Activated naive CD4-positive, alpha-beta T cell treated with anti-CD3 and anti-CD28 coated beads, Interleukin-2, amount 50 U/mL, for 24 hours (primary cell): Measurements from ENCODE around the gene RNF126.

Experiments used
- H3K27ac Mint-ChIP-seq: one replicate; pipeline ENCODE4 v1.8.0; 2021; ENCODE audit warnings: mild to moderate bottlenecking, mixed read lengths
- H3K27me3 Mint-ChIP-seq: one replicate; pipeline ENCODE4 v1.8.0; 2021; ENCODE audit warnings: mixed read lengths
- H3K36me3 Mint-ChIP-seq: one replicate; pipeline ENCODE4 v1.8.0; 2021; ENCODE audit warnings: mixed read lengths
- H3K4me1 Mint-ChIP-seq: one replicate; pipeline ENCODE4 v1.8.0; 2021; ENCODE audit warnings: mixed read lengths
- H3K4me3 Mint-ChIP-seq: one replicate; pipeline ENCODE4 v1.8.0; 2021; ENCODE audit warnings: mild to moderate bottlenecking, mixed read lengths
- H3K9me3 Mint-ChIP-seq: one replicate; pipeline ENCODE4 v1.8.0; 2021; ENCODE audit warnings: mixed read lengths

Gene RNF126

DNA sequence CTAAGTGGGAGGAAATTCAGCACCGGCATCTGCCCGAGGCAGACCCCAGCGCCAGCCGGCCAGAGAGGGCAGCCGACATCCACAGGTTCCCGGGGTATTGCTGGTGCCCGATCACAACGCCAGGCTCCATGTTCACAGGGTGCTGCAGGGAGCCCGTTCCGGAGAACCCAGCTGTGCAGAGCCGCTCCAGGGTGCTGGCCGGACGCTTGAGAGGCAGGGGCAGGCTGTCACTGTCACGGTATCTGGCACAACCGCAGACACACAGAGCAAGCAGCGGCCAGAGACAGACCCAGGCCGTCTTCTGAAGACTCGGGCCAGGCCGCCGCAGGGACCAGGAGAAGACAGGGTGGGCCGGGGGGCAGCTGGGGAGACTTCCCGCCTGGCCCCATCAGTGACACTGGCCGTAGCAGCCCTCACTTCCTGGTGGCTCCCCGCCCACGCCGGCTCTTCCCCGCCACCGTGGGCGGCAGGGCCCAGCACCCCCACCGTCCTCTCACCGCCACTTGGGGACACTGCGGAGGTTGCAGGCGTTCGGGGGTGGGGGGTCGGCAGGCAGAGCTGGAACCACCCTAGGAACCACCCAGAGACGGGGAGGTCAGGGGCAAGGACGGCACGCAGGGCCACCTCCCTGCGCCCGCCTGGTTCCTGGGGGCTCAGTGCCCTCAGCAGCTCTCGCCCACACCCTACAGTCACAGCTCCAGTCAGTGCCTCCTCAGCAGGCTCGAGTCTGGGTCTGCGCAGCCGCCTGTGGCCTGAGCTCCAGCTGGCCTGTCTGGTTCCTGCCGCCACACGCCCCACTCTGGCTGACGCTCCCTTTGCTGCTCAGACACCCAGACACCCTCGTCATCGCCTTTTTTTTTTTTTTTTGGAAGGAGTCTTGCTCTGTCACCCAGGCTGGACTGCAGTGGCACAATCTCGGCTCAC is 3.8 kb downstream of the RNF126 start:
- peak overlapping the region; percentile 72 for H3K27ac Mint-ChIP-seq
- peaks cover 54% of the 10 kb centered on the region for H3K4me1 Mint-ChIP-seq
- peak overlapping the region; percentile 97 for H3K4me3 Mint-ChIP-seq
- no peaks in the 10 kb centered on the region for H3K36me3 Mint-ChIP-seq
- no peaks in the 10 kb centered on the region for H3K27me3 Mint-ChIP-seq
- no peaks in the 10 kb centered on the region for H3K9me3 Mint-ChIP-seq

DNA sequence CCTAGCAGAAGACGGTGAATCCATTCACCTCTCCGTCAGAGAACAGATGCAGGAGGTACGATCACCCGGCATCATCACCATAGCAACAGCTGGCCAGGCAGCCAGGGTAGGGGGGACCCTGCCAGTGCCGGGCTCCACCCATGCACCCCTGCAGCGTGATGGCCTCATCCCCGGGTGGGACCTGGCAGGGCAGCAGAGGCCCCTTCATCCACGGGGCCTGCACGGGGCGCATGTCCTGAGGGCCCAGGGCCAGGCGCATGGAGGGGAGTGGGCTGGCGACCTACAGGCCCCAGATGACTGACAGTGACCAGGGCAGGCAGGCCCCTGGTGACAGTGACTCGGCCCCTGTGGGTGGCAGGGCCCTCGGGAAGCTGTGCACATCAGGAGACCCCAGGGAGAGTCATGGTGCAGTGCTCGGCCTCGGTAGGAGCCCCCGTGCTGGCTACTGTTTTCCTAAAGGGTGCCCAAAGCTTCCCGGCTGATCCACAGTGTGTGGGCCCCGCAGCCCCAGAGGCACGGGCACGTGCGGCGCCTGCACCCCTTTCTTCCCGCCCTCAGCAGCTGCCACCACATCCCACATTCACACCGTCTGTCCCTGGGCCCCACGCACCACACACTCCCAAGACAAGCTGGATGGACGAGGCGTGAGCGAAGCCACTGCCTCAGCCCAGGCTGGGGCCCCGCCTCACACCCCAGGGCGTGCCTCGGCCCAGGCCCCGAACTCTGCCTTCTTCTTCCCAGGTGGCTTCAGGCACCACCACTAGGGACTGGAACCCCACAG is 4.8 kb downstream of the RNF126 start:
- Mint-ChIP-seq H3K27me3 (no peaks in the 10 kb centered on the region), H3K4me3 (peak overlapping the region; percentile 44), H3K4me1 (peaks cover 54% of the 10 kb centered on the region), H3K27ac (no peak overlapping the region), H3K9me3 (no peaks in the 10 kb centered on the region), H3K36me3 (no peaks in the 10 kb centered on the region)

DNA sequence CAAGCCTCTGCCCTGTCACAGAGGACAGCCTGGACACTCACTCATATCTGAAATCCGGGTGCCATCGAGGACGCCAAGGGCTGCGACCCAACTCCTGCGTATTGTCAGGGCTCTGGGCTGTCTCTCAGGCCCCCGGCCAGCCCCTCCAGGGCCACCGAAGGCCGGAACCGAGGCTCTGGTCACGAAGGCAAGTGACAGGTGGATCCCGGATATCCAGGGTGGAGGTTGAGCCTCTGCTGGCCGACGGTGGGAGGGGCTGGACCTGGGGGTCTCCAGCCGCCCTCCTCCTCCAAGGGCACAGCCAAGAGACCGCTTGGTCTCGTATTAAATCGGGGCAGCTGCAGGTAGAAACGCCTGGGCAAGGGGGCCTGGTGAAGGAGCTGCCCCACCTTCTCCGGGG is 5.4 kb downstream of the RNF126 start:
- no peak overlapping the region for H3K4me3 Mint-ChIP-seq
- H3K36me3 Mint-ChIP-seq, result no peaks in the 10 kb centered on the region
- H3K27me3 Mint-ChIP-seq, result no peaks in the 10 kb centered on the region
- no peak overlapping the region for H3K27ac Mint-ChIP-seq
- peaks cover 54% of the 10 kb centered on the region for H3K4me1 Mint-ChIP-seq
- no peaks in the 10 kb centered on the region for H3K9me3 Mint-ChIP-seq

DNA sequence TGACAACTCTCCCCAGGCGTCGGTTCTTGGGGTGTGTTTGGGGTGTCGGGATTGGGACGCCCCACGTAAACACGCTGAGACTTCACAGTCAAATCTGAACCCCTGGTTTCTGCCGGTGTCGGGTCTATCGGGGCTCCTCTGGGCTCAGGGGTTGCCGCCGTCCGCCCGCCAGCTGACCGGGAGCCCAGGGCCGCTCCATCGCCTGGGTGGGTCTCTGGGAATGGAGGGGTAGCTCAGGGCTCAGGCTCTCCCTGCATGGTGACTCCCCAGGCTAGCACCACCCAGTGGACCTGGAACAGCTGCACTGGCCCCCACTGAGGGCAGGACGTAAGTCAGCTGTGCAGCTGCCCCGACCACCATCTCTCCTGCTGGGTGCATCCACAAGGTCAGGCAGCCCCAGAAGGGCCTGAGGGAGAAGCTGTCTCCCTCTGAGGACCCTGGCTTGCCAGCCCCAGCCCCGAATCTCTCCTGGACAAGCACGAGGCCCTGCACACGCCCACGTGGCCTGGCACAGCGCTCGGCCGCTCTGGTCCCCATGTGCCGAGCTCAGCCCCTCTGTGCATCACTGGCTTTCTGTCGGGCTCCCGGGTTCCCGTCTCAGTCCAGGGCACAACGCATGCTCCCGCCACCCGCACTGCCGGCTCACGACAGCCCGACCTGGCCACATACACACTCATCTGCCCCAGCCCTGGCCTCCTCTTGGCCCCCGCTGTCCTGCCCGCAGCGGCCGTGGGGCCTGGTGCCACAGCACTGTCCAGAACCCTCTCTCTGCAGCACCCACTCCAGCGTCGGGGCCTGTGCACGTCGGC is 6.1 kb downstream of the RNF126 start:
- H3K27ac Mint-ChIP-seq, result no peak overlapping the region
- H3K27me3 Mint-ChIP-seq, result no peaks in the 10 kb centered on the region
- H3K4me1 Mint-ChIP-seq, result peaks cover 54% of the 10 kb centered on the region
- no peaks in the 10 kb centered on the region for H3K9me3 Mint-ChIP-seq
- no peaks in the 10 kb centered on the region for H3K36me3 Mint-ChIP-seq
- H3K4me3 Mint-ChIP-seq, result no peak overlapping the region

DNA sequence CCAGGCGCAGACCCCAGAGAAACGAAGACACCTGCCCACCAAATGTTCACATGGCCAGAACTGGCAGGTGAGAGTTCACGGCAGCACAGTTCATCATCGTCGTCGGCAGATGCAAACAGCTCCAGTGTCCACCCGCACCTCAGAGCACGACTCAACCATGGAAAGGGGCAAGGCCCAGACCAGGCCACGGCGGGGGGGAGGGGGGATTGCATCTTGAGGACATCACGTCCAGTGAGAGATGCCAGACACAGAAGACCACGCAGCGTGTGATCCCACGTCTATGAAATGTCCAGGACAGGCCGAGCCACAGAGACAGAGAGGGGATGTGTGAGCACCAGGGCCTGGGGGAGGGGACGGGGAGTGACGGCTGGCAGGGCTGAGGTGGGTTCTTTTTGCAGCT is 7.3 kb downstream of the RNF126 start:
- Mint-ChIP-seq H3K9me3 (no peaks in the 10 kb centered on the region), H3K4me3 (no peak overlapping the region), H3K36me3 (no peaks in the 10 kb centered on the region), H3K27ac (peak overlapping the region; percentile 41), H3K4me1 (peaks cover 52% of the 10 kb centered on the region), H3K27me3 (no peaks in the 10 kb centered on the region)

DNA sequence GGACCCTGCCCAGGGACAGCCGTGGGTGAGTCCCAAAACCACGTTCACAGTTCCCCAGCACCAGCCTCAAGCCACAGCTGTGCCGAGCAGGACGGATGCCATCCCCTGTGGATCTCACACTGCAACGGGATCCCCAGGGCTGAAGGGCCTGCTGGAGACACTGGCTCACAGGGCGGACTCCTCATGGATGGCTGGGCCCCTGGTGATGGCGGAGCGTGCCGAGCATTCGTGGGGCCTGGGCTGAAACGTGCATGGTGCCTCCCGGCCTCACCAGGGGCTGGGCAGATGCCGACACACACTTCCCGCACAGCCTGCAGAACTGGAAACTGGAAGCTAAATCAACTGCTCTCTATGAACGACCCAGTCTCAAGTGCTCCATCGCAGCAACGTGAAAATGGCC is 9.6 kb downstream of the RNF126 start:
- Mint-ChIP-seq H3K36me3 (no peaks in the 10 kb centered on the region), H3K4me3 (no peak overlapping the region), H3K4me1 (peaks cover 34% of the 10 kb centered on the region), H3K9me3 (no peaks in the 10 kb centered on the region), H3K27ac (no peak overlapping the region), H3K27me3 (no peaks in the 10 kb centered on the region)

DNA sequence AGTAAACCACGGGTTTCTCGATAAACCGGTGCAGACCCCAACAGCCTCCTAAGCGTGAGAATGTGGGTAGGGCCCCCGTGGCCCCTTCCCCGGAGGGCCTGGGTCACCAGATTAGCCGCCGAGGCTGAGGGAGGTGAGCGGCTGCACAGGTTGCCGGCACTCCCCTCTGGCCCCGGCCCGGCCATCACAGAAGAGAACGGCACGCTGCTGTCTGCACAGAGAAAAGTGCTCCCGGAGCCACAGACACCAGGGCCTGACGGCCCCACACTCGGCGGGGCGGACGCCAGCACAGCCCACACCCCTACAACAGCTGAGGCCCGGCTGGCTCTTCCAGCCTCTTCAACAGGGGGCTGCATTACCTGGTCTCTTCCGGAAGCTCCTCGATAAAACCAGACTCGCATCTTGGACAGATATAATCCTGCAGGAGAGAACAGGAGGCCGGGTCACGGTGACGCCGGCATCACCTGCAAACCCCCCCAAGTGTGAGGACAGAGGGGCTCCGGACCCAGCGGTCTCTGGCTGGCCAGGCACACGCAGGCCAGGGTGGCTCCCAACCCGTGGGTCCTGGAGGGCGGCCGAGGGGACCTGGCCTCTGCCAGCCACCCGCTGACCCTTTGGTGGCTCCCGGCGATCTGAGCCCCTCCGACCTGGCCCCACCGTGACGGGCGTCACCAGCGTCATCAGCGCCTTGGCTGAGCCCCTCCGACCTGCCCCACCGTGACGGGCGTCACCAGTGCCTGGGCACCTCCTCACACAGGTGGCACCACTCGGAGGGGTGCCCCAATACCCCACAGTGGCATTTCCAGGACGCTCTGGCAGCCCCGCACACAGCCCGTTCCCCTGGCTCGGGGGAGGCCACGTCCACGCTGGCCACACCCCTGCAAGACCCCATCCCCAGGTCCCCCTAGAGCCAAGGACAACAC is 10.3 kb downstream of the RNF126 start:
- Mint-ChIP-seq H3K4me1 (peaks cover 34% of the 10 kb centered on the region), H3K4me3 (no peak overlapping the region), H3K36me3 (no peaks in the 10 kb centered on the region), H3K9me3 (no peaks in the 10 kb centered on the region), H3K27me3 (no peaks in the 10 kb centered on the region), H3K27ac (no peak overlapping the region)

DNA sequence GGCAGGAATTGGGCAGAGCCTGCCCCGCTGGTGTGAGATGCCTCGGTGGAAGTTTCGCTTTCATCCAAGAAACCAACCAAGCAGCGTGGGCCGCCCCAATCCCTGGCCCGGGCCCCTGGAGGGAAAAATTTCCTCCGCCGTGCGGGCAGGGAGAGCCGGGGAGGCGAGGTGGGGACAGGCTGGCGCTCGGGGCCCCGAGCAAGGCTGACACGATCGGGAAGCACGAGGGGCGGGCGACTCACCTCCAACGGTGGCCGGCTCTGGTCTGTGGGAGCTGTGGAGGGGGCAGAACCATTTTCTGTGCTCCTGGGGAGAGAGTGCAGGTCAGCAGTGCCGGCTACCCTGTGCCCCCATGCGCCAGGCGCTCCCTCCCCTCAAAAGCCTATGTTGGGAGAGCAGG is 11.0 kb downstream of the RNF126 start:
- H3K9me3 Mint-ChIP-seq, result no peaks in the 10 kb centered on the region
- H3K27me3 Mint-ChIP-seq, result no peaks in the 10 kb centered on the region

DNA sequence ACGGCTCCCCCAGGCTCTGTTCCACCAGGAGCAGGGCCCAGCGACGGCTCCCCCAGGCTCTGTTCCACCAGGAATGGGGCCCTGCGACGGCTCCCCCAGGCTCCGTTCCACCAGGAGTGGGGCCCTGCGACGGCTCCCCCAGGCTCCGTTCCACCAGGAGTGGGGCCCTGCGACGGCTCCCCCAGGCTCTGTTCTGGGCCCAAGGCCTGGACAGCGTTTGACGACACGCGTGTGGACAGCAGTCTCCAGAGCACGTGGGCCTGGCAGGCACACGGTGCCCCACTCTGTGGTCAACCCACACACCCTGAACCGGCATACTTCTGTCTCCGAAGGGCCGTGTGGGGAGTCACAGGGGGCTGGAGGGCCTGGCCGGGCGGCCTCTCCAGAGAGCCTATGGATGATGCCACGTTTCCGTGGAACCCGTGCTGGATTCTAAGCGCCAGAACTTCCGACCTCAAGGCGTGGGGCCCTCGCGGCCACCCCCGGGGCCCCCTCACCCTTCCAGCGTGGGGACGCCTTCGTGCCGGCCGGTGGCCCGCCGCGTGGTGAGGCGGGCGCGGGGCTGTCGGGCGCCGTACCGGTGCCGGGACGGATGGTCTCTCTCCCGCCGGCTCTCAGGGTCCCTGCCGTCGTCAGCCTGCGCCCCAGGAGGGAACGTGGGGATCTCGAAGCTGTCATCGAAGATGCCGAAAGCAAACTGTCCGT is 11.7 kb downstream of the RNF126 start:
- Mint-ChIP-seq H3K4me3 (no peak overlapping the region), H3K36me3 (peaks cover under 1% of the 10 kb centered on the region), H3K4me1 (peaks cover 22% of the 10 kb centered on the region), H3K27ac (no peak overlapping the region), H3K27me3 (no peaks in the 10 kb centered on the region), H3K9me3 (no peaks in the 10 kb centered on the region)

More for the DNA sequence above, 11.0 kb downstream of the RNF126 start:
- Mint-ChIP-seq H3K27ac (no peak overlapping the region), H3K36me3 (no peaks in the 10 kb centered on the region), H3K4me1 (peaks cover 26% of the 10 kb centered on the region), H3K4me3 (no peak overlapping the region)

DNA sequence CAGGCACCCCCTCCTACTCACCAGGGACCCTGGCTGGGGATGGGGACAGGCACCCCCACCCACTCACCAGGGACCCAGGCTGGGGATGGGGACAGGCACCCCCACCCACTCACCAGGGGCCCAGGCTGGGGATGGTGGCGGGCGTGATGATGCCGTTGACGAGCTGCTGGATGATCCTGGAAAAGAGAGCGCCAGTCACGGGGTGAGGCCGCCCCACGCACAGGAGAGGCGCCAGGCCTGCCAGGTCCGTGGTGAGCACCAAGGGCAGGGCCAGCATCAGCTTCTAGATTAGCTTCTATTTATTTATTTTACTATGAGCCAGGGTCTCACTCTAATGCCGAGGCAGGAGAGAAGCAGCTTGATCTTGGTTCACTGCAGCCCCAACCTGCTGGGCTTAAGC is 12.9 kb downstream of the RNF126 start:
- H3K27me3 Mint-ChIP-seq, result no peaks in the 10 kb centered on the region
- peaks cover 10% of the 10 kb centered on the region for H3K4me1 Mint-ChIP-seq
- H3K27ac Mint-ChIP-seq, result no peak overlapping the region
- no peaks in the 10 kb centered on the region for H3K9me3 Mint-ChIP-seq
- peaks cover 2% of the 10 kb centered on the region for H3K36me3 Mint-ChIP-seq
- H3K4me3 Mint-ChIP-seq, result no peak overlapping the region

DNA sequence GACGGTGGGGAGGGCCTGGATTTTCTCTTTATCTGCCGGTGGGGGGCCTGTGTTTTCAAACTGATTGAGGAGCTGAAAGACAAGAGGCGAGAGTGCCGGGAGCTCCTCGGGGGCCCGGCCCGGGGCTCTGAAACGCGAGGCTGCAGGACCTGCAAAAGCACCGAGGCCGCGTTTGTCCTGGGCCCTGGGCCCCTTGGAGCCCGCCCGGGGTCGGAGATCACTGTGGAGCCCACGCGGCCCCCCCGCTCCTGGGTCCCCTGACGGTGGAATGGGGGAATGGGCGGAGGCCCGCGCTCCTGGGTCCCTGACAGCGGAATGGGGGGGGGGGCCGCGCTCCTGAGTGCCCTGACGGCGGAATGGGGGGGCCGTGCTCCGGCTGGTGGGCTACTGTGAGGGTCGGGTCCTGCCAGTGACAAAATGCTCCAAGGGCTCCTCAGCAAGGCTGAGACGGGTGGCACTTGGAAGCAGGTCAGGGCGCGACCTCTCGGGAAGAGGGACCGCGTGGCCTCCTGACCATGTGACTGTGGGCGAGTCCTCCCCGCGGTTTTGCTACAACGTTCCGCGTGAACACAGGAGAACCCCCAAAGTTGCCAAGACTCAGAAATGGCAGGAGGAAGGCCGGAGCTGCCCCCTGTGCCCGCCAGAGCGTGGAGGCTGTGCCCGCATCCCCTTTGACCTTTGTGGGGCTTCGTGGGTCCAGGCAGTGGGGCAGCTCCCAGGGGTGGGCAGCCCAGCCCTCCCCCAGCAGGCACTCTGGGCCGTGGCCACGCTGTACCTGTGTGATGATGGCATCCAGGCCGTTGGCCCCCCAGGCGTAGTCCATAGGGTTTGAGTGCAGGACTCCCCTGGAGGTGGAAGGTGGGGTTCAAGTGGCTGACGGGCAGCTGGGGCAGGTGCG is 13.9 kb downstream of the RNF126 start:
- H3K9me3 Mint-ChIP-seq, result no peaks in the 10 kb centered on the region
- H3K4me3 Mint-ChIP-seq, result no peak overlapping the region
- peaks cover 2% of the 10 kb centered on the region for H3K36me3 Mint-ChIP-seq
- peaks cover 4% of the 10 kb centered on the region for H3K4me1 Mint-ChIP-seq
- H3K27me3 Mint-ChIP-seq, result no peaks in the 10 kb centered on the region
- no peak overlapping the region for H3K27ac Mint-ChIP-seq

DNA sequence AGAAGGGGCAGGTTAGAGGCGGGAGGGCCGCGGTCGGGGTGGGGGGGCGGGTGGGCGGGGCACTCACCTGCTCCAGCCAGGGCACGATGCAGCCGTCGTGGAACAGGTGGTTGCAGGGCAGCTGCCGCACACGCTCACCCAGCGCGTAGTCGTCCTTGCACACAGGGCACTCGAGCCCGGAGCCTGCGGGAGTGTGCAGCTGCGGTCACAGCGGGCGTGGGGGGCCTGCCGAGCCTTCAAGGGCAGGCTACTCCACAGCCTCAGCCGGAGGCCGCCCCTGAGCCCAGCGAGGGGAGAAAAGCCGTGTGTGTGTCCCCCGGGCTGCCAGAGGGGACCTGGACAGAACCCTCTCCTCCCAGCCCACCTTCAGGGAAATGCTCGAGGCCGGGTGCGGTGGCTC is 14.7 kb downstream of the RNF126 start:
- Mint-ChIP-seq H3K9me3 (no peaks in the 10 kb centered on the region), H3K27me3 (no peaks in the 10 kb centered on the region), H3K36me3 (peaks cover 2% of the 10 kb centered on the region), H3K4me1 (no peaks in the 10 kb centered on the region), H3K4me3 (no peak overlapping the region), H3K27ac (no peak overlapping the region)

DNA sequence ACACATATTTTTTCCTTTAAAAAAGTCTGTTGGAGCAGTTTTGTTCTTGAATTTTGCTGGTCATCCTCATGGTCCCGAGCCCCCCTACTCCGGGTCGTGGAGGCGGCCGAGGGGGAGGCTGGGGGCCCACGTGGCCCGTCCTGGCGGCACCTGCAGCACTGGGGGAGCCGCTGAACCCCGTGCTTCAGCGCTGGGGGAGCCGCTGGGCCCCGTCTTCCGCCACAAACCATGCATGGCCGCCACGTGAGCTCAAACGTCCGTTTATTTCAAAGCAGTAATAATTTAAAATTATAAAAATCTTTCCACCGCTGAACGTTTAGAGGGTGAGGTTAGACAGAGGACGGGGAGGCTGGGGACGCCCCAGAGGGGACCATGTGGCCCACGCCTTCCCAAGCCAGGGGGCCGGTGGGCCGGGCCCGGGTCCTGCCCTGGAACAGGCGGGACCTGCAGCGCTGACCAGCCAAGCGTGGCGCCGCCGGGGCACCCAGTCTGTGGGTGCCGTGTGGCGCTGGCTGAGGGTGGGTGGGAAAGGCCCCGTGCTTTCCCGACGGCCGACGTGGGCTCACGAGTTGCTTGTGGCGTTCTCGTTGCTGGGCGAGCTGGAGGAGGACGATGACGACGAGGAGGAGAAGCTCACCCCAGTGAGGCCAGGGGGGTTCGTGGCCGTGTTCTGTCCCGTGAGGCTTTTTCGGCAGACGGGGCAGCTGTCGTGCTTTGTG is 15.3 kb downstream of the RNF126 start:
- no peak overlapping the region for H3K27ac Mint-ChIP-seq
- H3K9me3 Mint-ChIP-seq, result no peaks in the 10 kb centered on the region
- no peak overlapping the region for H3K4me3 Mint-ChIP-seq
- H3K27me3 Mint-ChIP-seq, result no peaks in the 10 kb centered on the region
- no peaks in the 10 kb centered on the region for H3K4me1 Mint-ChIP-seq
- H3K36me3 Mint-ChIP-seq, result peaks cover 2% of the 10 kb centered on the region
